Adipose tissue (tissue), 3 donors: Measurements from ENCODE around the gene MCCD1. TPM values are rescaled to one million over a fixed set of nuclear protein-coding genes. Genes with fewer than 3 reads are reported as not detected.
"Not testable (repeated sequence)": the region's sequence is repeated elsewhere in the genome, so short reads cannot be mapped to it uniquely, and the experiment has no call there.

Source experiments
- H3K27ac ChIP-seq: one replicate; pipeline ENCODE4 v1.5.1; 2013; ENCODE audit warnings: low read depth, low read length
- WGBS, 3 donors: extraction: QIAGEN DNeasy Blood & Tissue Kit; methylation state at CpG; one replicate each; pipeline ENCODE4 v1.1.7; 2013; 5-methylcytosine and 5-hydroxymethylcytosine counted together
- polyA plus RNA-seq, 3 donors: library from polyadenylated mRNA; stranded (reverse); fragments of 200-250 nt; gene quantifications; one replicate each; pipeline ENCODE4 v1.2.3, GENCODE V29; 2013
- donor health status: healthy with polysubstance abuse.
- donor health status: Bipolar disorder and iron deficiency.
- donor health status: healthy.

MCCD1 gene
- not detected for polyA plus RNA-seq

- H3K27ac ChIP-seq: no peak within 1 kb of the TSS
- 46 to 68% (median 59%) methylated on average over 7 of the region's 7 CpGs for WGBS, 3 donors
These were observed at the start of gene MCCD1 for GRCh38 chr6:31528821-31529328. Gene MCCD1, plus strand, starts transcription at chr6:31528962. Its CDS starts 53 bp downstream, at chr6:31529015.

- H3K27ac ChIP-seq: no peak overlapping the region
- whole genome bisulfite sequencing, 3 donors: 88 to 92% (median 89%) methylated on average over 5 of the region's 5 CpGs
These were observed 49.4 kb upstream of the MCCD1 start for GRCh38 chr6:31479151-31479932.

- H3K27ac ChIP-seq: no peak overlapping the region
- WGBS, 3 donors: 49 to 78% (median 62%) methylated on average over 3 of the region's 3 CpGs
These were observed 48.7 kb upstream of the MCCD1 start for GRCh38 chr6:31479933-31480535.

- no peak overlapping the region for H3K27ac ChIP-seq
- 83 to 92% (median 85%) methylated on average over 11 of the region's 11 CpGs for whole genome bisulfite sequencing, 3 donors
These were observed 48.2 kb upstream of the MCCD1 start for GRCh38 chr6:31480574-31480973.

- WGBS, 3 donors: 58 to 93% (median 67%) methylated on average over 2 of the region's 2 CpGs
These were observed 45.4 kb upstream of the MCCD1 start for GRCh38 chr6:31483392-31483791.

GRCh38 chr6:31485055-31485454, 43.7 kb upstream of the MCCD1 start:
- H3K27ac ChIP-seq: no peak overlapping the region
- WGBS, 3 donors: 69 to 97% (median 81%) methylated on average over 1 of the region's 1 CpG

More at GRCh38 chr6:31483392-31483791, 45.4 kb upstream of the MCCD1 start:
- no peak overlapping the region for H3K27ac ChIP-seq

GRCh38 chr6:31486065-31486837, 42.5 kb upstream of the MCCD1 start:
- no CpG with 5 or more reads among the region's 9 CpGs for WGBS, 3 donors
- not testable (repeated sequence) for H3K27ac ChIP-seq

- WGBS, 3 donors: 74 to 80% (median 80%) methylated on average over 6 of the region's 6 CpGs
- not testable (repeated sequence) for H3K27ac ChIP-seq
These were observed 41.1 kb upstream of the MCCD1 start for GRCh38 chr6:31487674-31488073.

- no peak overlapping the region for H3K27ac ChIP-seq
- WGBS, 3 donors: 52 to 84% (median 77%) methylated on average over 4 of the region's 4 CpGs
These were observed 39.7 kb upstream of the MCCD1 start for GRCh38 chr6:31489086-31489485.

- H3K27ac ChIP-seq: no peak overlapping the region
- WGBS, 3 donors: 56 to 71% (median 59%) methylated on average over 14 to 15 of the region's 16 CpGs
These were observed 38.5 kb upstream of the MCCD1 start for GRCh38 chr6:31490115-31490873.

GRCh38 chr6:31493550-31493874, 35.2 kb upstream of the MCCD1 start:
- WGBS, 3 donors: 0 to 5% (median 2%) methylated on average over 2 of the region's 2 CpGs
- H3K27ac ChIP-seq: not testable (repeated sequence)

GRCh38 chr6:31493875-31494694, 34.7 kb upstream of the MCCD1 start:
- no peak overlapping the region for H3K27ac ChIP-seq
- WGBS, 3 donors: 0 to 1% (median 1%) methylated on average over 57 to 58 of the region's 58 CpGs

GRCh38 chr6:31495580-31495979, 33.2 kb upstream of the MCCD1 start:
- WGBS, 3 donors: 59 to 69% (median 63%) methylated on average over 2 of the region's 2 CpGs
- H3K27ac ChIP-seq: no peak overlapping the region

- H3K27ac ChIP-seq: not testable (repeated sequence)
- 41 to 71% (median 53%) methylated on average over 4 of the region's 4 CpGs for WGBS, 3 donors
These were observed 31.9 kb upstream of the MCCD1 start for GRCh38 chr6:31496826-31497225.

GRCh38 chr6:31497531-31498476, 31.0 kb upstream of the MCCD1 start, which contains the start of gene MICB:
Gene MICB, plus strand, starts transcription at chr6:31498145. Its CDS starts 49 bp downstream, at chr6:31498194.
- no peak within 1 kb of the TSS for H3K27ac ChIP-seq
- 0 to 2% (median 1%) methylated on average over 60 to 64 of the region's 64 CpGs for WGBS, 3 donors

- 10 to 23% (median 12%) methylated on average over 20 to 21 of the region's 21 CpGs for WGBS, 3 donors
- H3K27ac ChIP-seq: no peak overlapping the region
These were observed 30.0 kb upstream of the MCCD1 start for GRCh38 chr6:31498748-31499147.
